Measurements from ENCODE around the gene SSBP3. TPM values are rescaled to one million over a fixed set of nuclear protein-coding genes. Genes with fewer than 3 reads are reported as not detected.

The SSBP3 gene
- total RNA-seq, 4 donors from 2014 or later: 28.7 to 162 (median 37.0) TPM

DNA sequence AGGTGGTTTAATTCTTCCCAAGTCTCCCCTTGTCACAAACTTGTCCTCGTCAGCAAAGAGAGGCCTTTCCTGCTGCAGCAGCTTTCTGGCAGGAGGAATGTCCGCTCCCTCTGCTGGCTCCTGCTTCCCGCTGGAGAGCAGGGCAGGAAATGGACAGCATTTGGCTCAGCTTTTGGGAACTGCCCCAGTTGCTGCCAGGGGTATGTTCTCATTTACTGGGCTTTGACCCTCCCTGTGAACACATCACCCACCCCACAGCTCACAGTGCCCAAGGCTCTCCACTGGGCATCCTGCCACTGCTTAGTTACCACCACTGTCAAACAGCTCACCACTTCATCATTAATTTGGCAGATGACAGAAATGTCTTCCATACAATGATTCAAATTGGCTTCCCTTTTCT lies 130.8 kb downstream of the SSBP3 start:
- H3K9me3 ChIP-seq: no peaks in the 10 kb centered on the region
- H3K4me3 ChIP-seq: no peak overlapping the region
- TF ChIP-seq POLR2A (IDR thresholded peaks at IDR 0.05): no peak
- TF ChIP-seq EP300 (IDR thresholded peaks at IDR 0.05; ENCODE audit: low read depth): peak; percentile 49
- TF ChIP-seq CTCF (IDR thresholded peaks at IDR 0.05): no peak
- TF ChIP-seq POLR2AphosphoS5 (IDR thresholded peaks at IDR 0.05): peak; percentile 61 to 73 (median 71)
- no peaks in the 10 kb centered on the region for H3K27me3 ChIP-seq
- peak; percentile 36 for DNase-seq
- H3K27ac ChIP-seq: peak overlapping the region; percentile 88 to 94 (median 89)
- in situ Hi-C loops (cut with MboI; ENCODE audit: low pct_ligation_motif_present in 1 of 4, low pct_unique_long_range_greater_than_20kb in 1 of 4, low sequenced_read_pairs in 3 of 4) (no loop called here), intact Hi-C loops (cut with DNase I; ENCODE audit: low total_unique reads) (loop anchor here (10.0 kb wide), 1 partner anchor 59 kb away; no protein-coding TSS in a partner anchor)
- H3K36me3 ChIP-seq: no peaks in the 10 kb centered on the region
- WGBS, 2 donors (ENCODE audit: low coverage in 1 of 2): 67% methylated on average over 3 of the region's 3 CpGs; no CpG with 5 or more reads in 1 of the 2 donors
- peaks cover 55 to 82% (median 69%) of the 10 kb centered on the region in 4 donors for H3K4me1 ChIP-seq

DNA sequence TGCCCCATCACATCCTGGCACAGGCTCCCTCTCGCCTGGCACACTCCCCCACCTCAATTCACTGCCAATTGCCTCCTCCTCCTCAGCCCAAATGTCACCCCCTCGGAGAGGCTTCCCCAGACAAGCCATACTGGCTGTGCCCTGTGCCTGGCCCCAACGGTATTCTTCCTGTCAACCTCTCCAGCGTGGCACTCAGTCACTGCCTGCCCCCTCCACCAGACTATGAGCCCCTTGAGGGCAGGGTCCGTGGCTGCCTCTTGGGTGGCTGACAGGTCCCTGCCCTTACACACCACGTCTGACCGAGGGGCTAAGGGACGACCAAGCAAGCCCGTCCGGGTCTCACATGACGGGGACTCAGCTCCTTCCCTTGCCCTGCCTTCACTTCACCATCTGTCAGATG lies 131.3 kb downstream of the SSBP3 start:
- intact Hi-C loops (cut with DNase I; ENCODE audit: low total_unique reads): loop anchor here (10.0 kb wide), 1 partner anchor 60 kb away; no protein-coding TSS in a partner anchor
- Histone ChIP-seq H3K4me1 (peaks cover 55 to 82% (median 69%) of the 10 kb centered on the region in 4 donors), H3K4me3 (no peak overlapping the region), H3K9me3 (no peaks in the 10 kb centered on the region), H3K36me3 (no peaks in the 10 kb centered on the region), H3K27ac (peak overlapping the region; percentile 88 to 94 (median 89)), H3K27me3 (no peaks in the 10 kb centered on the region)
- no peak for TF ChIP-seq EP300 (IDR thresholded peaks at IDR 0.05; ENCODE audit: low read depth)
- TF ChIP-seq POLR2A (IDR thresholded peaks at IDR 0.05): no peak
- TF ChIP-seq CTCF (IDR thresholded peaks at IDR 0.05): no peak
- TF ChIP-seq POLR2AphosphoS5 (IDR thresholded peaks at IDR 0.05): no peak
- WGBS, 2 donors (ENCODE audit: low coverage in 1 of 2): 40 to 58% methylated on average over 1 to 11 of the region's 11 CpGs
- no peak for DNase-seq
- in situ Hi-C loops (cut with MboI; ENCODE audit: low pct_ligation_motif_present in 1 of 4, low pct_unique_long_range_greater_than_20kb in 1 of 4, low sequenced_read_pairs in 3 of 4): no loop called here

- Histone ChIP-seq H3K4me3 (no peak overlapping the region), H3K9me3 (no peaks in the 10 kb centered on the region), H3K27me3 (no peaks in the 10 kb centered on the region), H3K36me3 (no peaks in the 10 kb centered on the region), H3K27ac (peak overlapping the region; percentile 88 to 94 (median 89)), H3K4me1 (peaks cover 55 to 80% (median 67%) of the 10 kb centered on the region in 4 donors)
- WGBS, 2 donors (ENCODE audit: low coverage in 1 of 2): 84% methylated on average over 8 of the region's 8 CpGs; no CpG with 5 or more reads in 1 of the 2 donors
- DNase-seq: no peak
- intact Hi-C loops (cut with DNase I; ENCODE audit: low total_unique reads) (loop anchor here (10.0 kb wide), 1 partner anchor 60 kb away; no protein-coding TSS in a partner anchor), in situ Hi-C loops (cut with MboI; ENCODE audit: low pct_ligation_motif_present in 1 of 4, low pct_unique_long_range_greater_than_20kb in 1 of 4, low sequenced_read_pairs in 3 of 4) (no loop called here)
- TF ChIP-seq EP300 (IDR thresholded peaks at IDR 0.05; ENCODE audit: low read depth) (no peak), POLR2A (IDR thresholded peaks at IDR 0.05) (no peak), CTCF (IDR thresholded peaks at IDR 0.05) (no peak), POLR2AphosphoS5 (IDR thresholded peaks at IDR 0.05) (no peak)
Measured at GRCh38 chr1:54274448-54274847, 131.7 kb downstream of the SSBP3 start.

GRCh38 chr1:54273795-54274163 lies 132.4 kb downstream of the SSBP3 start:
- Histone ChIP-seq H3K9me3 (no peaks in the 10 kb centered on the region), H3K27ac (peak overlapping the region; percentile 88 to 94 (median 89)), H3K4me1 (peaks cover 55 to 79% (median 62%) of the 10 kb centered on the region in 4 donors), H3K27me3 (no peaks in the 10 kb centered on the region), H3K4me3 (no peak overlapping the region), H3K36me3 (no peaks in the 10 kb centered on the region)
- in situ Hi-C loops (cut with MboI; ENCODE audit: low pct_ligation_motif_present in 1 of 4, low pct_unique_long_range_greater_than_20kb in 1 of 4, low sequenced_read_pairs in 3 of 4) (no loop called here), intact Hi-C loops (cut with DNase I; ENCODE audit: low total_unique reads) (loop anchor here (1.0 to 10.0 kb wide), 3 partner anchors 61 to 215 kb away; partner anchors contain the start of gene SSBP3)
- DNase-seq: peak; percentile 42
- 85% methylated on average over 5 of the region's 5 CpGs; no CpG with 5 or more reads in 1 of the 2 donors for WGBS, 2 donors (ENCODE audit: low coverage in 1 of 2)
- TF ChIP-seq POLR2AphosphoS5 (IDR thresholded peaks at IDR 0.05) (peak; percentile 32 to 56 (median 42)), CTCF (IDR thresholded peaks at IDR 0.05) (no peak), POLR2A (IDR thresholded peaks at IDR 0.05) (no peak)
